Stimulated activated memory B cell treated with anti-CD40 and anti-IgM and Interleukin-4, amounts not matched to agents 10 μg/mL and 1 μg/mL and 100 μg/mL, for 72 hours (primary cell): ENCODE results near the gene SMTNL2.
"Not testable (repeated sequence)": the region's sequence is repeated elsewhere in the genome, so short reads cannot be mapped to it uniquely, and the experiment has no call there.

Source experiments
- ATAC-seq: fragments of 150-1000 bp; cut with Tn5 transposase; 2 replicates; pipeline ENCODE4 v1.10.0; 2021
- H3K27ac Mint-ChIP-seq: one replicate; pipeline ENCODE4 v1.8.0; 2022; ENCODE audit warnings: mild to moderate bottlenecking, mixed read lengths
- H3K27me3 Mint-ChIP-seq: one replicate; pipeline ENCODE4 v1.8.0; 2022; ENCODE audit warnings: mixed read lengths
- H3K36me3 Mint-ChIP-seq: one replicate; pipeline ENCODE4 v1.8.0; 2022; ENCODE audit warnings: mixed read lengths
- H3K4me1 Mint-ChIP-seq: one replicate; pipeline ENCODE4 v1.8.0; 2022; ENCODE audit warnings: mixed read lengths
- H3K4me3 Mint-ChIP-seq: one replicate; pipeline ENCODE4 v1.8.0; 2022; ENCODE audit warnings: mild to moderate bottlenecking, moderate library complexity, mixed read lengths
- H3K9me3 Mint-ChIP-seq: one replicate; pipeline ENCODE4 v1.8.0; 2022; ENCODE audit warnings: mixed read lengths

SMTNL2 gene

GRCh38 chr17:4565209-4566141 lies 18.9 kb upstream of the SMTNL2 start:
- Mint-ChIP-seq H3K4me3 (no peak overlapping the region), H3K27me3 (no peaks in the 10 kb centered on the region), H3K9me3 (no peaks in the 10 kb centered on the region), H3K36me3 (no peaks in the 10 kb centered on the region), H3K4me1 (peaks cover 39% of the 10 kb centered on the region), H3K27ac (no peak overlapping the region)
- ATAC-seq = peak; percentile 58

- ATAC-seq = peak; percentile 71
- no peaks in the 10 kb centered on the region for H3K9me3 Mint-ChIP-seq
- H3K27ac Mint-ChIP-seq = no peak overlapping the region
- H3K4me1 Mint-ChIP-seq = peaks cover 35% of the 10 kb centered on the region
- no peaks in the 10 kb centered on the region for H3K36me3 Mint-ChIP-seq
- H3K27me3 Mint-ChIP-seq = no peaks in the 10 kb centered on the region
- no peak overlapping the region for H3K4me3 Mint-ChIP-seq
Measured at GRCh38 chr17:4566785-4567184, 17.5 kb upstream of the SMTNL2 start.

- Mint-ChIP-seq H3K4me1 (peaks cover 29% of the 10 kb centered on the region), H3K27ac (no peak overlapping the region), H3K27me3 (peaks cover 1% of the 10 kb centered on the region), H3K36me3 (no peaks in the 10 kb centered on the region), H3K9me3 (no peaks in the 10 kb centered on the region), H3K4me3 (no peak overlapping the region)
- no peak for ATAC-seq
Measured at GRCh38 chr17:4569591-4569990, 14.7 kb upstream of the SMTNL2 start.

GRCh38 chr17:4572131-4572530 lies 12.2 kb upstream of the SMTNL2 start:
- no peak for ATAC-seq
- Mint-ChIP-seq H3K27me3 (peaks cover 22% of the 10 kb centered on the region), H3K9me3 (no peaks in the 10 kb centered on the region), H3K27ac (no peak overlapping the region), H3K4me1 (peaks cover 16% of the 10 kb centered on the region), H3K4me3 (no peak overlapping the region), H3K36me3 (no peaks in the 10 kb centered on the region)

GRCh38 chr17:4573115-4573514 lies 11.2 kb upstream of the SMTNL2 start:
- Mint-ChIP-seq H3K4me3 (no peak overlapping the region), H3K36me3 (no peaks in the 10 kb centered on the region), H3K9me3 (no peaks in the 10 kb centered on the region), H3K27ac (peak overlapping the region; percentile 49), H3K4me1 (peaks cover 16% of the 10 kb centered on the region), H3K27me3 (peaks cover 22% of the 10 kb centered on the region)
- no peak for ATAC-seq

- Mint-ChIP-seq H3K4me3 (no peak overlapping the region), H3K27ac (peak overlapping the region; percentile 49), H3K4me1 (peaks cover 16% of the 10 kb centered on the region), H3K36me3 (no peaks in the 10 kb centered on the region), H3K9me3 (no peaks in the 10 kb centered on the region), H3K27me3 (peaks cover 22% of the 10 kb centered on the region)
- peak; percentile 94 for ATAC-seq
Measured at GRCh38 chr17:4573669-4574068, 10.7 kb upstream of the SMTNL2 start.

GRCh38 chr17:4574448-4575045 lies 9.8 kb upstream of the SMTNL2 start:
- H3K9me3 Mint-ChIP-seq = no peaks in the 10 kb centered on the region
- no peaks in the 10 kb centered on the region for H3K36me3 Mint-ChIP-seq
- no peak for ATAC-seq
- no peak overlapping the region for H3K27ac Mint-ChIP-seq
- peaks cover 22% of the 10 kb centered on the region for H3K27me3 Mint-ChIP-seq
- H3K4me1 Mint-ChIP-seq = peaks cover 16% of the 10 kb centered on the region
- no peak overlapping the region for H3K4me3 Mint-ChIP-seq

- Mint-ChIP-seq H3K27ac (no peak overlapping the region), H3K36me3 (no peaks in the 10 kb centered on the region)
Measured at GRCh38 chr17:4576161-4576558, 8.2 kb upstream of the SMTNL2 start.

GRCh38 chr17:4576729-4577322 lies 7.5 kb upstream of the SMTNL2 start:
- Mint-ChIP-seq H3K27ac (no peak overlapping the region), H3K27me3 (peaks cover 34% of the 10 kb centered on the region), H3K4me1 (peaks cover 16% of the 10 kb centered on the region), H3K4me3 (no peak overlapping the region), H3K9me3 (no peaks in the 10 kb centered on the region), H3K36me3 (no peaks in the 10 kb centered on the region)
- no peak for ATAC-seq

More at GRCh38 chr17:4576161-4576558, 8.2 kb upstream of the SMTNL2 start:
- H3K9me3 Mint-ChIP-seq = no peaks in the 10 kb centered on the region
- H3K4me1 Mint-ChIP-seq = peaks cover 16% of the 10 kb centered on the region
- H3K27me3 Mint-ChIP-seq = peaks cover 28% of the 10 kb centered on the region
- no peak for ATAC-seq
- no peak overlapping the region for H3K4me3 Mint-ChIP-seq

GRCh38 chr17:4577386-4577993 lies 6.8 kb upstream of the SMTNL2 start:
- Mint-ChIP-seq H3K9me3 (no peaks in the 10 kb centered on the region), H3K4me3 (no peak overlapping the region), H3K36me3 (no peaks in the 10 kb centered on the region), H3K27ac (no peak overlapping the region), H3K27me3 (peaks cover 41% of the 10 kb centered on the region), H3K4me1 (peaks cover 16% of the 10 kb centered on the region)
- no peak for ATAC-seq

- H3K4me3 Mint-ChIP-seq, H3K27ac Mint-ChIP-seq, H3K4me1 Mint-ChIP-seq, H3K36me3 Mint-ChIP-seq, ATAC-seq, H3K9me3 Mint-ChIP-seq: not testable (repeated sequence)
- H3K27me3 Mint-ChIP-seq = peaks cover 49% of the 10 kb centered on the region
Measured at GRCh38 chr17:4578349-4578748, 6.0 kb upstream of the SMTNL2 start.

GRCh38 chr17:4579678-4580077 lies 4.7 kb upstream of the SMTNL2 start:
- Mint-ChIP-seq H3K4me3 (no peak overlapping the region), H3K4me1 (peaks cover 7% of the 10 kb centered on the region), H3K36me3 (no peaks in the 10 kb centered on the region), H3K27ac (no peak overlapping the region), H3K9me3 (no peaks in the 10 kb centered on the region), H3K27me3 (peaks cover 55% of the 10 kb centered on the region)
- no peak for ATAC-seq

- no peak for ATAC-seq
- H3K27me3 Mint-ChIP-seq = peaks cover 52% of the 10 kb centered on the region
- H3K27ac Mint-ChIP-seq = no peak overlapping the region
- no peak overlapping the region for H3K4me3 Mint-ChIP-seq
- H3K36me3 Mint-ChIP-seq = no peaks in the 10 kb centered on the region
- no peaks in the 10 kb centered on the region for H3K9me3 Mint-ChIP-seq
- peaks cover 7% of the 10 kb centered on the region for H3K4me1 Mint-ChIP-seq
Measured at GRCh38 chr17:4580291-4580690, 4.0 kb upstream of the SMTNL2 start.

- Mint-ChIP-seq H3K4me3 (no peak overlapping the region), H3K4me1 (peaks cover 7% of the 10 kb centered on the region), H3K36me3 (no peaks in the 10 kb centered on the region), H3K27ac (no peak overlapping the region), H3K9me3 (no peaks in the 10 kb centered on the region), H3K27me3 (peaks cover 57% of the 10 kb centered on the region)
- no peak for ATAC-seq
Measured at GRCh38 chr17:4582101-4582501, 2.2 kb upstream of the SMTNL2 start.

GRCh38 chr17:4582691-4583090 lies 1.6 kb upstream of the SMTNL2 start:
- peaks cover 59% of the 10 kb centered on the region for H3K27me3 Mint-ChIP-seq
- H3K27ac Mint-ChIP-seq = no peak overlapping the region
- H3K9me3 Mint-ChIP-seq = no peaks in the 10 kb centered on the region
- H3K4me3 Mint-ChIP-seq = no peak overlapping the region
- no peaks in the 10 kb centered on the region for H3K36me3 Mint-ChIP-seq
- peaks cover 7% of the 10 kb centered on the region for H3K4me1 Mint-ChIP-seq
- ATAC-seq = no peak
